Measurements from ENCODE around the gene CCDC102B. TPM values are rescaled to one million over a fixed set of nuclear protein-coding genes. Genes with fewer than 3 reads are reported as not detected.

The CCDC102B gene
- total and polyA plus RNA-seq, 2 experiments from 2014 or later: 1.3 to 2.1 TPM

DNA sequence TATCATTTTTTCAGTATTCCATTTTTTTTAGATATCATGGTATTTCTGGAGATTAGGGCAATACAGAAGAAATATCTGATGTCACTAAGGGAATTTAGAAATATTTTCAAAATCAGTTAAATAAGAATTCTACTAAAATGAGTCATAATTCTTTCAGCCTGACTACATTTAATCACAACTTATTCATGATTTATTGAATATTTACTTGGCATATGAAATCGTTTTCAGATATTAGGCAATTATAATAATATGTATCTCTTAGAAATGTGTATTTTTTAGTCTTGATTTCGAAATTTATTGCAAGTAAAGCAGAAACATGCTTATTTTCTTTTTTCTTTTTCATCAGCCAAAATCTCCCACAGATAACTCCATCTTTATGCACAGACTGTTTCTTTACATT, 142.2 kb downstream of the CCDC102B start (continued):
- TF ChIP-seq ZNF462 (CRISPR knock-in tag; IDR thresholded peaks at IDR 0.05) (no peak), STAT1 (IDR thresholded peaks at IDR 0.05; ENCODE audit: unreplicated experiment) (no peak), POLR2AphosphoS5 (IDR thresholded peaks at IDR 0.05; ENCODE audit: low read depth) (no peak), EZH2 (IDR thresholded peaks at IDR 0.05; ENCODE audit: low read depth, unreplicated experiment) (no peak)

DNA sequence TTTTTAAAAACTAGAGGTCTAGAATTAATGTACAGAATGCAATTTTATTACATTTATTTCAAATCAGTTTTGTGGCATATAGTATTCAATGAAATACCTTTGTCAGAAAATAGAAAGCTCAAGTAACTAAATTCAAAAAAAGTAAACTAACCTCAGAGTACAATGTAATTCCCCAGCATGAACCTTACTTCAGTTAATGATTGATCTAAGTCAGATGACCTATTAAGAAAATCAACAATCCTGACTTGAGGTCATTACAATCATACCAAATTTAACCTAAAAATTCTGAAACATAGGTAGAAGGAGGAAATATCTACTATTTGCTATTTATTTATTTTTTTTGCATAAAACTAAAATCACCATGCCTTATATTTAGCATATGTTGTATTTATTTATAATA, 142.9 kb downstream of the CCDC102B start:
- H3F3A ChIP-seq (replicated peaks; ENCODE audit: low read depth): no peaks in the 10 kb centered on the region
- no peak overlapping the region for H3K4me3 Mint-ChIP-seq
- H3K9me3 Mint-ChIP-seq: peaks cover 2% of the 10 kb centered on the region; the same call in 1 of the 3 replicates
- H2AFZ ChIP-seq: no peak overlapping the region
- H3K4me1 ChIP-seq (ENCODE audit: insufficient read depth): peaks cover 30% of the 10 kb centered on the region
- no peaks in the 10 kb centered on the region for H3K9me2 ChIP-seq (ENCODE audit: insufficient read depth)
- H3K27ac Mint-ChIP-seq: no peak overlapping the region
- no peak for TF ChIP-seq EZH2phosphoT487 (IDR thresholded peaks at IDR 0.05; ENCODE audit: unreplicated experiment)
- no peak for TF ChIP-seq NANOG (IDR thresholded peaks at IDR 0.05; ENCODE audit: borderline replicate concordance)
- no peak for TF ChIP-seq ZNF114 (CRISPR knock-in tag; IDR thresholded peaks at IDR 0.05)
- TF ChIP-seq ETS1 (IDR thresholded peaks at IDR 0.05): no peak
- TF ChIP-seq ZNF462 (CRISPR knock-in tag; IDR thresholded peaks at IDR 0.05): no peak
- no peak for TF ChIP-seq ZNF331 (CRISPR knock-in tag; IDR thresholded peaks at IDR 0.05; ENCODE audit: low read depth)
- TF ChIP-seq STAT1 (IDR thresholded peaks at IDR 0.05; ENCODE audit: unreplicated experiment): no peak
- no peak for TF ChIP-seq JUNB (IDR thresholded peaks at IDR 0.05; ENCODE audit: unreplicated experiment)
- no peak for TF ChIP-seq POLR2AphosphoS5 (IDR thresholded peaks at IDR 0.05; ENCODE audit: low read depth)
- no peaks in the 10 kb centered on the region for H3K27me3 Mint-ChIP-seq (ENCODE audit: insufficient read depth, low read depth, poor library complexity)
- H3K4me1 Mint-ChIP-seq: peaks cover 30% of the 10 kb centered on the region
- H3K27me3 ChIP-seq (ENCODE audit: insufficient read depth): no peaks in the 10 kb centered on the region
- H3K4me2 ChIP-seq: no peak overlapping the region
- ATAC-seq: no peak
- H3K4me3 ChIP-seq: no peak overlapping the region
- DNase-seq (ENCODE audit: low spot score): no peak
- no peaks in the 10 kb centered on the region for H3K79me2 ChIP-seq (replicated peaks; ENCODE audit: insufficient read depth)
- no peaks in the 10 kb centered on the region for H3K36me3 Mint-ChIP-seq (ENCODE audit: low read depth)
- H3K27ac ChIP-seq (ENCODE audit: low read depth): no peak overlapping the region
- H3K36me3 ChIP-seq (ENCODE audit: insufficient read depth): no peaks in the 10 kb centered on the region
- H4K20me1 ChIP-seq (replicated peaks; ENCODE audit: insufficient read depth): no peaks in the 10 kb centered on the region
